Measurements from ENCODE around the gene IFITM1. TPM values are rescaled to one million over a fixed set of nuclear protein-coding genes. Genes with fewer than 3 reads are reported as not detected.

IFITM1 gene
- total and polyA plus RNA-seq, 9 of the 15 experiments (the other 6 are each of a cell fraction or from before 2014, with no cell fraction given) = 691 to 5,579 (median 974) TPM

- TF ChIP-seq ZKSCAN3 (CRISPR knock-in tag; IDR thresholded peaks at IDR 0.05) = peak; percentile 71; the same call in 1 of the 2 replicates
- TF ChIP-seq HIVEP1 (CRISPR knock-in tag; IDR thresholded peaks at IDR 0.05) = peak; percentile 96
- TF ChIP-seq ZNF280B (CRISPR knock-in tag; IDR thresholded peaks at IDR 0.05) = 0 out of 2 replicates have a peak, but pooled peaks have one; percentile 76
- no peak for TF ChIP-seq CBFA2T2 (conservative IDR thresholded peaks at IDR 0.05)
- no peak for TF ChIP-seq SOX6 (IDR thresholded peaks at IDR 0.05)
- no peak for TF ChIP-seq ARID1B (IDR thresholded peaks at IDR 0.05)
- peak; percentile 94 for TF ChIP-seq MTF1 (CRISPR knock-in tag; IDR thresholded peaks at IDR 0.05; ENCODE audit: borderline replicate concordance)
- TF ChIP-seq HNRNPK (IDR thresholded peaks at IDR 0.05; ENCODE audit: low read depth, low read length, poor library complexity, severe bottlenecking) = no peak
- TF ChIP-seq BRD4 (IDR thresholded peaks at IDR 0.05) = no peak
- TF ChIP-seq FOXO4 (CRISPR knock-in tag; IDR thresholded peaks at IDR 0.05) = peak; percentile 94
- TF ChIP-seq KHSRP (IDR thresholded peaks at IDR 0.05) = no peak
- no peak for TF ChIP-seq FOXP1 (CRISPR knock-in tag; IDR thresholded peaks at IDR 0.05)
- peak; percentile 90 for TF ChIP-seq HINFP (tag; conservative IDR thresholded peaks at IDR 0.05; ENCODE audit: low read depth)
- TF ChIP-seq HDGF (IDR thresholded peaks at IDR 0.05) = no peak
- TF ChIP-seq FOXA3 (CRISPR knock-in tag; conservative IDR thresholded peaks at IDR 0.05 in 1 of 2, IDR thresholded peaks at IDR 0.05 in 1 of 2) = 0 out of 4 replicates have a peak, but pooled peaks of 1 of the 2 experiments have one; percentile 6
- no peak for TF ChIP-seq KAT7 (CRISPR knock-in tag; IDR thresholded peaks at IDR 0.05; ENCODE audit: borderline replicate concordance)
- TF ChIP-seq NFE2 (IDR thresholded peaks at IDR 0.05; ENCODE audit: low read depth) = no peak
- peak; percentile 98 for TF ChIP-seq MECOM (CRISPR knock-in tag; IDR thresholded peaks at IDR 0.05)
- TF ChIP-seq SETDB1 (IDR thresholded peaks at IDR 0.05; ENCODE audit: low read length) = no peak
- TF ChIP-seq ZNF785 (CRISPR knock-in tag; IDR thresholded peaks at IDR 0.05) = peak; percentile 88
- TF ChIP-seq GATAD2B (IDR thresholded peaks at IDR 0.05; ENCODE audit: borderline replicate concordance) = no peak
- 0 out of 2 replicates have a peak, but pooled peaks have one; percentile 56 for TF ChIP-seq ZFPM2 (CRISPR knock-in tag; IDR thresholded peaks at IDR 0.05)
- peak; percentile 92 for TF ChIP-seq PATZ1 (CRISPR knock-in tag; IDR thresholded peaks at IDR 0.05; ENCODE audit: borderline replicate concordance)
Observed at GRCh38 chr11:352456-353031, 38.7 kb downstream of the IFITM1 start (continued).

Data from K562 (cell line).